PC-3 (cell line): ENCODE data around the gene HOXB6. TPM values are rescaled to one million over a fixed set of nuclear protein-coding genes. Genes with fewer than 3 reads are reported as not detected.

Source experiments
- ATAC-seq: fragments of 200-7000 bp; cut with Tn5 transposase; 2 replicates; pipeline ENCODE4 v1.9.1; 2020; ENCODE audit warnings: mild to moderate bottlenecking, moderate library complexity
- Bru-seq: library from RNA; stranded (reverse); fragments of 400-500 nt; gene quantifications from one replicate; lab custom pipeline; 2021; lab: Mats Ljungman, UMichigan
- BruChase-seq, 2 experiments: library from RNA; stranded (reverse); fragments of 400-500 nt; gene quantifications; one replicate each; lab custom pipeline; 2021; lab: Mats Ljungman, UMichigan
- BruUV-seq: library from RNA; stranded (reverse); fragments of 400-500 nt; replicated peaks from 2 replicates; lab custom pipeline; 2021; lab: Mats Ljungman, UMichigan
- CTCF ChIA-PET: fragments of 300-600 bp; sonication (Branson Sonifier 250); formaldehyde crosslinking; loops from one replicate; lab custom pipeline; 2022; ENCODE audit warnings: antibody characterized with exemption; lab: Charles Lee
- POLR2A ChIA-PET: fragments of 300-600 bp; sonication (Branson Sonifier 250); formaldehyde crosslinking; loops from one replicate; lab custom pipeline; 2022; ENCODE audit warnings: antibody characterized with exemption; ENCODE audit not compliant: unreplicated experiment; lab: Charles Lee
- DNase-seq: peaks from one replicate; pipeline ENCODE4 v3.0.0-alpha.2; 2015
- H2AFZ ChIP-seq: fragments of 300-600 bp; sonication (generic); 2 replicates; pipeline ENCODE4 v1.6.0; 2016; ENCODE audit warnings: antibody characterized with exemption, low read length
- H3F3A ChIP-seq: fragments of 300-600 bp; sonication (generic); one replicate; pipeline ENCODE4 v1.6.0; 2017; ENCODE audit warnings: antibody characterized with exemption, low read length, control low read depth, mild to moderate bottlenecking; ENCODE audit not compliant: unreplicated experiment
- H3K27ac ChIP-seq: fragments of 300-600 bp; sonication (generic); 2 replicates; pipeline ENCODE4 v1.5.1; 2016; ENCODE audit warnings: mild to moderate bottlenecking, low read length
- H3K27me3 ChIP-seq: fragments of 300-600 bp; sonication (generic); 2 replicates; pipeline ENCODE4 v1.6.1; 2016; ENCODE audit warnings: low read length, mixed read lengths
- H3K36me3 ChIP-seq: fragments of 300-600 bp; sonication (generic); 2 replicates; pipeline ENCODE4 v1.6.1; 2016; ENCODE audit warnings: low read depth, mixed run types, low read length, mixed read lengths
- H3K4me1 ChIP-seq: fragments of 300-600 bp; sonication (generic); 2 replicates; pipeline ENCODE4 v1.5.1; 2016; ENCODE audit warnings: low read length; ENCODE audit not compliant: insufficient read depth
- H3K4me2 ChIP-seq: fragments of 300-600 bp; sonication (generic); 2 replicates; pipeline ENCODE4 v1.6.0; 2016; ENCODE audit warnings: low read length
- H3K4me3 ChIP-seq: fragments of 300-600 bp; sonication (generic); 2 replicates; pipeline ENCODE4 v1.5.1; 2016; ENCODE audit warnings: mild to moderate bottlenecking, low read length, mixed read lengths
- H3K79me2 ChIP-seq: fragments of 300-600 bp; sonication (generic); 2 replicates; pipeline ENCODE4 v1.6.1; 2017; ENCODE audit warnings: low read length, mixed read lengths
- H3K9ac ChIP-seq: fragments of 300-600 bp; sonication (generic); 2 replicates; pipeline ENCODE4 v1.6.0; 2016; ENCODE audit warnings: mild to moderate bottlenecking, low read length
- H3K9me2 ChIP-seq: fragments of 300-600 bp; sonication (generic); replicated peaks from 2 replicates; pipeline ENCODE4 v1.6.1; 2016; ENCODE audit warnings: mixed run types, low read length, mixed read lengths
- H3K9me3 ChIP-seq: fragments of 300-600 bp; sonication (generic); 2 replicates; pipeline ENCODE4 v1.6.1; 2016; ENCODE audit warnings: low read length, mixed read lengths
- H4K20me1 ChIP-seq: fragments of 300-600 bp; sonication (generic); 2 replicates; pipeline ENCODE4 v1.6.1; 2016; ENCODE audit warnings: low read length, mixed read lengths
- EZH2 ChIP-seq: fragments of 300-600 bp; sonication (generic); IDR thresholded peaks from one replicate; pipeline ENCODE4 v1.6.1; 2017; ENCODE audit warnings: antibody characterized with exemption, mild to moderate bottlenecking, low read length; ENCODE audit not compliant: unreplicated experiment
- EZH2phosphoT487 ChIP-seq: fragments of 300-600 bp; sonication (generic); IDR thresholded peaks from 2 replicates; pipeline ENCODE4 v1.6.1; 2018; ENCODE audit warnings: mild to moderate bottlenecking, antibody characterized with exemption, low read length, borderline replicate concordance
- intact Hi-C: fragments of 100-400 bp; cut with micrococcal nuclease; formaldehyde crosslinking; loops from 2 replicates; pipeline ENCODE4 v1.9.0; 2023
- long read RNA-seq: library from polyadenylated mRNA; unstranded; transcript quantifications from one replicate; pipeline ENCODE4 v2.0.0, GENCODE V29; 2021; ENCODE audit not compliant: unreplicated experiment
- total RNA-seq: library from RNA; depleted of rRNA; stranded (reverse); fragments of >200 nt; gene quantifications from 2 replicates; pipeline ENCODE4 v1.2.3, GENCODE V29; 2014; rRNA removed
- TF ChIP-seq, protein P1 (sequence below): fragments of 300-600 bp; sonication (generic); conservative IDR thresholded peaks from 2 replicates; pipeline ENCODE4 v1.5.1; 2017; ENCODE audit warnings: antibody characterized with exemption, low read depth, mild to moderate bottlenecking, low read length

The HOXB6 gene
- total RNA-seq, result 9.5 and 11.3 TPM in 2 replicates
- percentile 86 among the genes with signal in this experiment for Bru-seq, nascent RNA
- BruChase-seq, experiment 1, labeled RNA remaining after a 6-hour chase, result percentile 80 among the genes with signal in this experiment
- percentile 92 among the genes with signal in this experiment for BruChase-seq, experiment 2, labeled RNA remaining after a 2-hour chase
- long read RNA-seq, partial matches to known transcripts, result 7 of 12 reads
- long read RNA-seq, other reads (novel, unspliced or antisense), result 5 of 12 reads

DNA sequence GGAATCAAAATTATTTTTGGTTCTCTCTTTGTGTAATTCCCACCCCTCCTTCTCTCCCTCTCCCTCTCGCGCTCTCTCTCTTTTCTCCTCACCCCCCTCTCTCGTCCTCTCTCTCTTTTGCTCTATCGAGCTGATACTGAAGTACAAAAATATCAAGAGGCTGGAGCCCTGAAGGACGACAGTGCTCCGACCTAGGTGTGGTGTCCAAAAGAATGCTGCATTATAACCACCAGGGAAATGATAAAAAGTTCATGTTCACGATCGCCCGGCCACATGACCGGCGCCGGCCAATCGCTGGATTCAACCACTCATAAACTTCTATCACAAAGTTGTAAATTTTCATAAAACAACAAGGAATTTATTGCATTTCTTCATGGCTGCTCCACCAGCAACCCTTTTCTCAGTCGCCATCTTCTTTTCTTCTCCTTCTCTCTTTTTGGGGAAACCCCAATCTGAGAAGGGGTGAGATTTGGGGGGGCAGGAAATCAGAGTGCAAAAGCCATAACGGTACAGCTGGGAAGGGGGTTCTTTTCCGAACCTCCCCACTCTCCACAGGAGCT lies at the start of gene HOXB6:
HOXB6 (minus strand) TSS at position 217 of the 560 bp plus-strand sequence. CDS start 6,836 bp downstream, outside the sequence.
- H3K4me1 ChIP-seq, result peaks cover 21% of the 10 kb centered on the region
- H3K9me3 ChIP-seq, result no peaks in the 10 kb centered on the region
- peaks cover 14% of the 10 kb centered on the region; the same call in 1 of the 2 replicates for H4K20me1 ChIP-seq
- TSS peak; percentile 68 for BruUV-seq
- H3K9ac ChIP-seq, result peak within 1 kb of the TSS; percentile 69
- H3K36me3 ChIP-seq, result no peaks in the 10 kb centered on the region
- peak; percentile 79 for DNase-seq
- TF ChIP-seq, protein P1, sequence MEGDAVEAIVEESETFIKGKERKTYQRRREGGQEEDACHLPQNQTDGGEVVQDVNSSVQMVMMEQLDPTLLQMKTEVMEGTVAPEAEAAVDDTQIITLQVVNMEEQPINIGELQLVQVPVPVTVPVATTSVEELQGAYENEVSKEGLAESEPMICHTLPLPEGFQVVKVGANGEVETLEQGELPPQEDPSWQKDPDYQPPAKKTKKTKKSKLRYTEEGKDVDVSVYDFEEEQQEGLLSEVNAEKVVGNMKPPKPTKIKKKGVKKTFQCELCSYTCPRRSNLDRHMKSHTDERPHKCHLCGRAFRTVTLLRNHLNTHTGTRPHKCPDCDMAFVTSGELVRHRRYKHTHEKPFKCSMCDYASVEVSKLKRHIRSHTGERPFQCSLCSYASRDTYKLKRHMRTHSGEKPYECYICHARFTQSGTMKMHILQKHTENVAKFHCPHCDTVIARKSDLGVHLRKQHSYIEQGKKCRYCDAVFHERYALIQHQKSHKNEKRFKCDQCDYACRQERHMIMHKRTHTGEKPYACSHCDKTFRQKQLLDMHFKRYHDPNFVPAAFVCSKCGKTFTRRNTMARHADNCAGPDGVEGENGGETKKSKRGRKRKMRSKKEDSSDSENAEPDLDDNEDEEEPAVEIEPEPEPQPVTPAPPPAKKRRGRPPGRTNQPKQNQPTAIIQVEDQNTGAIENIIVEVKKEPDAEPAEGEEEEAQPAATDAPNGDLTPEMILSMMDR, result no peak
- TF ChIP-seq EZH2, result no peak
- TF ChIP-seq EZH2phosphoT487, result no peak
- peak within 1 kb of the TSS; percentile 95 for H3K4me2 ChIP-seq
- peak within 1 kb of the TSS; percentile 82 for H3K4me3 ChIP-seq
- peak within 1 kb of the TSS; percentile 60 for H3K27ac ChIP-seq
- CTCF ChIA-PET, result interaction anchor here (0.5 kb wide), 1 partner anchor 287 kb away, joined by 3 read pairs; no protein-coding TSS in a partner anchor
- H3K9me2 ChIP-seq, result no peaks in the 10 kb centered on the region
- intact Hi-C loops, result no loop called here
- H3F3A ChIP-seq, result no peaks in the 10 kb centered on the region
- H3K27me3 ChIP-seq, result no peaks in the 10 kb centered on the region
- peaks cover 49% of the 10 kb centered on the region for H3K79me2 ChIP-seq
- ATAC-seq, result peak; percentile 37
- H2AFZ ChIP-seq, result peak within 1 kb of the TSS; percentile 92
- POLR2A ChIA-PET, result interaction anchor here (0.5 kb wide), 1 partner anchor 381 kb away, joined by 3 read pairs; no protein-coding TSS in a partner anchor

DNA sequence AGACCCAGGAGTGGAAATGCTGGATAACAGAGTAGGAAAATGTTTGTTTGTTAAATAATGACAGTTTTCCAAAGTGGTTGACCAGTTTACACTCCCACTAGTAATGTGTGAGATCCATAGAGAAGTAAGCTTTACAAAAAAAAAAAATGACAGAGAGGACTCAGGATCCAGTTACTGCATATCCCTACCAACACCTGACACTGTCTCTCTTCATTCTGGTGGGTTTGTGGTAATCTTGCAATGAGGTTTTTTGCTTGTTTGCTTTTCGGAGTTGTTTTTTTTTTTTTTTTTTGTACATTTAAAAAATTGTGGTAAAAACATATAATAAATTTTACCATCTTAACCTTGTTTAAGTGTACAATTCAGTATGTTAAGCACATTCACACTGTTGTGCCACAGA lies 45.0 kb upstream of the HOXB6 start:
- H3K9me2 ChIP-seq, result no peaks in the 10 kb centered on the region
- no peak overlapping the region for H2AFZ ChIP-seq
- H3K9ac ChIP-seq, result no peak overlapping the region
- ChIA-PET CTCF (interaction anchor here (0.7 to 1.2 kb wide), 3 partner anchors 10 to 313 kb away, joined by 3 to 9 read pairs (median 4); no protein-coding TSS in a partner anchor), POLR2A (no interaction called here)
- DNase-seq, result no peak
- H3K27ac ChIP-seq, result no peak overlapping the region
- H3K4me3 ChIP-seq, result no peak overlapping the region
- no peak overlapping the region for H3K4me2 ChIP-seq
- TF ChIP-seq EZH2 (no peak), EZH2phosphoT487 (no peak)
- TF ChIP-seq, protein P1, result no peak
- BruUV-seq, result no TSS peak
- H4K20me1 ChIP-seq, result no peaks in the 10 kb centered on the region
- intact Hi-C loops, result no loop called here
- no peaks in the 10 kb centered on the region for H3K36me3 ChIP-seq
- no peaks in the 10 kb centered on the region for H3K4me1 ChIP-seq
- H3K79me2 ChIP-seq, result no peaks in the 10 kb centered on the region
- no peaks in the 10 kb centered on the region for H3F3A ChIP-seq
- ATAC-seq, result no peak
- H3K27me3 ChIP-seq, result no peaks in the 10 kb centered on the region
- no peaks in the 10 kb centered on the region for H3K9me3 ChIP-seq

DNA sequence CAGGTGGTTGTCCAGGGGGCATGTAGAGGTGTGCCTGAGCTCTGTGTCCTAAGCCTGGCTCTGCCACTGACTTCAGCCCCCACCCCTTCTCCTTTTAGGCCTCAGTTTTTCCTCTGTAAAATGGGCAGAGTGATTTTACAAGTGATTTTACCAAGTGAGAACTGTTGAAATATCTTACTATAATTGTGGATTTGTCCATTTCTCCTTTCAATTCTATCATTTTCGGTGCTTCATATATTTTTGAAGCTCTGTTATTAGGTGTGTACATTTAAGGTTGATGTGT lies 43.1 kb upstream of the HOXB6 start:
- DNase-seq, result no peak
- peak overlapping the region; percentile 65; the same call in 1 of the 2 replicates for H3K4me3 ChIP-seq
- H3K9ac ChIP-seq, result no peak overlapping the region
- peak overlapping the region; percentile 97 for H2AFZ ChIP-seq
- TF ChIP-seq, protein P1, result no peak
- no peak for TF ChIP-seq EZH2
- TF ChIP-seq EZH2phosphoT487, result no peak
- H3F3A ChIP-seq, result no peaks in the 10 kb centered on the region
- intact Hi-C loops, result no loop called here
- no peaks in the 10 kb centered on the region for H3K36me3 ChIP-seq
- peak overlapping the region; percentile 79 for H3K4me2 ChIP-seq
- no peaks in the 10 kb centered on the region for H3K9me3 ChIP-seq
- H4K20me1 ChIP-seq, result no peaks in the 10 kb centered on the region
- no peaks in the 10 kb centered on the region for H3K9me2 ChIP-seq
- H3K4me1 ChIP-seq, result no peaks in the 10 kb centered on the region
- H3K27ac ChIP-seq, result no peak overlapping the region
- no TSS peak for BruUV-seq
- ChIA-PET CTCF (interaction anchor here (0.6 kb wide), 1 partner anchor 375 kb away, joined by 4 read pairs; no protein-coding TSS in a partner anchor), POLR2A (no interaction called here)
- ATAC-seq, result no peak
- no peaks in the 10 kb centered on the region for H3K27me3 ChIP-seq
- H3K79me2 ChIP-seq, result no peaks in the 10 kb centered on the region
